NOMO-1 treated with dmso at 0.1 percent for 144 hours (cell line): ENCODE measurements around the gene RBM12.
A peak's percentile ranks its signal among the peaks of the same experiment; 100 is the strongest.
"Not testable (repeated sequence)": the region's sequence is repeated elsewhere in the genome, so short reads cannot be mapped to it uniquely, and the experiment has no call there.

Source experiments
- DNase-seq: peaks from one replicate; lab custom pipeline; 2025; ENCODE audit not compliant: unreplicated experiment; lab: John Stamatoyannopoulos, UW

RBM12 gene, protein sequence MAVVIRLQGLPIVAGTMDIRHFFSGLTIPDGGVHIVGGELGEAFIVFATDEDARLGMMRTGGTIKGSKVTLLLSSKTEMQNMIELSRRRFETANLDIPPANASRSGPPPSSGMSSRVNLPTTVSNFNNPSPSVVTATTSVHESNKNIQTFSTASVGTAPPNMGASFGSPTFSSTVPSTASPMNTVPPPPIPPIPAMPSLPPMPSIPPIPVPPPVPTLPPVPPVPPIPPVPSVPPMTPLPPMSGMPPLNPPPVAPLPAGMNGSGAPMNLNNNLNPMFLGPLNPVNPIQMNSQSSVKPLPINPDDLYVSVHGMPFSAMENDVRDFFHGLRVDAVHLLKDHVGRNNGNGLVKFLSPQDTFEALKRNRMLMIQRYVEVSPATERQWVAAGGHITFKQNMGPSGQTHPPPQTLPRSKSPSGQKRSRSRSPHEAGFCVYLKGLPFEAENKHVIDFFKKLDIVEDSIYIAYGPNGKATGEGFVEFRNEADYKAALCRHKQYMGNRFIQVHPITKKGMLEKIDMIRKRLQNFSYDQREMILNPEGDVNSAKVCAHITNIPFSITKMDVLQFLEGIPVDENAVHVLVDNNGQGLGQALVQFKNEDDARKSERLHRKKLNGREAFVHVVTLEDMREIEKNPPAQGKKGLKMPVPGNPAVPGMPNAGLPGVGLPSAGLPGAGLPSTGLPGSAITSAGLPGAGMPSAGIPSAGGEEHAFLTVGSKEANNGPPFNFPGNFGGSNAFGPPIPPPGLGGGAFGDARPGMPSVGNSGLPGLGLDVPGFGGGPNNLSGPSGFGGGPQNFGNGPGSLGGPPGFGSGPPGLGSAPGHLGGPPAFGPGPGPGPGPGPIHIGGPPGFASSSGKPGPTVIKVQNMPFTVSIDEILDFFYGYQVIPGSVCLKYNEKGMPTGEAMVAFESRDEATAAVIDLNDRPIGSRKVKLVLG

DNA sequence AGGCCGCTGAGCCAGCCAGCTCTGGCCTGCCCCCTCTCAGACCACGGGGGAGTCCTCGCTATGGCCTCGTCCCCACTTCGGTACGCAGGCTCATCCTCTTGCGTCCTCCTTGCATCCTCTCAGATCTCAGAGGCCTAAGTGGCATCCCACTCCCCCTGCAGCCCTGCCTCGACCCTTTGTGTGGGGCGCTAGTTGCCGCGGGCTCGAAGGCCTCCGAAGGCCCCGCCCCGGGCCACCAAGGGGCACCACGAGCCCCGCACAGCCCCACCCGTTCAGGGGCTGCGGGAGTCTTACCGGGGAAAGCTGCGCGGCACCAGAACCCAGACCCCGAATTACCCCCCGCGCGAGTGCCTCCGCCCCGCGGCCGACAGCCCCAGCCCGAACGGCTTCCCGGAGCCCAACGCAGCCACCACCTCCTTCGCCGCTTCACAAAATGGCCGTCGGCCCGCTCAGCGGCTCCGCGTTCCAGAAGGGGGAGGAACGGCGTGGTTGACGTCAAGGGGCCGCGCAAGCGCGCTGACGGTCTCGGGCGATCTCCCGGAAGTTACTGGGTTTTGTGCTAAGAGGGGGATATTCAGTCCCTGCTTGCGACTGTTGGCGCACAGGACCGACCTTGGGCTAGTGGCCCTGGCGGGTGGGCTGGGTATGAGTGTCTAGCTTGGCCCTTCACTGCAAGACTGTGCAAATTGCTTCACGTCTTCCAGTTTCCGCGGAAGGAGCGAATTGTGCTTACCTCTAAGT is at the start of gene RBM12, which contains the start of gene CPNE1:
RBM12 (minus strand) TSS at position 435 of the 741 bp plus-strand sequence. CDS start 9,578 bp downstream, outside the sequence.
CPNE1 (minus strand) TSS at position 435 of the 741 bp plus-strand sequence. CDS start 31,977 bp downstream, outside the sequence.
- peak; percentile 94 for DNase-seq

DNA sequence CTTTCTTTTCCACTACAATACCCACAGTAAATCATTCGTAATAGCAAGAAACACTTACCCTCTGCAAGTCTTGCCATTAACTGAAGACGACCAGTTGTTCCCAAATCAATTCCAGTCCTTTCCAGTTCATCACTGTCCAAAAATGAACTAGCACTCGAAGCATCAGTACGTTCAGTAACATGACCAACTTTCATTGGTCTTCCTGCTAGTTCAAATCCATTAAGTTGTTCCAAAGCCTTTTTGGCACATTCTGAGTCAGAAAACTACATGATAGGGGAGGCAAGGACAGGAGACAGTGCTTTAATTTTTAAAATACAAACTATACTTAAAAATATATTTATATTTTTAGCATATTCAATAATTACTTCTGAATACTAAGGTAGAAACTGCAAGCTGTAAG is 49.4 kb upstream of the RBM12 start:
- DNase-seq, result no peak

DNA sequence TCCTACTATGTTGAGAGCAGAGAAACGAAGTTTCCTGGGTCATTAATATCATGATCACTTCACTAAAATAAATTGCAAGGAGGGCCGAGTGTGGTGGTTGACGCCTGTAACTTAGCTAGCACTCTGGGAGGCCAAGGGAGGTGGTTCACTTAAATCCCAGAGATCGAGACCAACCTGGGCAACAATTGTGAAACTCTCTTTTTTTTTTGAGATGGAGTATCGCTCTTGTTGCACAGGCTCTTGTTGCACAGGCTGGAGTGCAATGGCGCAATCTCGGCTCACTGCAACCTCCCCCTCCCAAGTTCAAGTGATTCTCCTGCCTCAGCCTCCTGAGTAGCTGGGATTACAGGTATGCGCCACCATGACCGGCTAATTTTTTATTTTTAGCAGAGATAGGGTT is 48.4 kb upstream of the RBM12 start:
- DNase-seq, result not testable (repeated sequence)

DNA sequence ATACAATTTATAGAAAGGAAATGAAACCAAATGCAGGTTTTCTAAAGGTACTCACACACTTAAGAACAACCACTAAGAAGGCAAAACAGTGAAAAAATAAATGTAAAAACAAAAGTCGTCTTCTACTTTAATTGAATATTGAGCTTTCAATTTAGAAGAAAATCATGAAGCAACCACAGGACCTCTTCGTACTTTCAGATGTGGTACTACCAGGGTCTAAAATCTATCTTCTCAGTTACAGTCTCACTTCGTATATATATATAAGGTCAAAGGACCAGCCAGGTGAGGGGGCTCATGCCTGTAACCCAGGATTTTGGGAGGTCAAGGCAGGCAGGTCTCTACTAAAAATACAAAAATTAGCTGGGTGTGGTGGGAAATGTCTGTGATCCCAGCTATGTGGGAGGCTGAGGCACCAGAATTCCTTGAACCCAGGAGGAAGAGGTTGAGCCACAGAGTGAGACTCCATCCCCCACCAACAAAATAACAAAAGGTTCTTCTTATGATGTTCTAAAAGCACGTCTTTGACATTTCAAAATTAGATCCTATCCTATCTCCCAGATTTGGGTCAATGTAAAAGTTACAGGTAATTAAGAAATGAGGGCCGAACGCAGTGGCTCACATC is 47.0 kb upstream of the RBM12 start:
- DNase-seq, result no peak

DNA sequence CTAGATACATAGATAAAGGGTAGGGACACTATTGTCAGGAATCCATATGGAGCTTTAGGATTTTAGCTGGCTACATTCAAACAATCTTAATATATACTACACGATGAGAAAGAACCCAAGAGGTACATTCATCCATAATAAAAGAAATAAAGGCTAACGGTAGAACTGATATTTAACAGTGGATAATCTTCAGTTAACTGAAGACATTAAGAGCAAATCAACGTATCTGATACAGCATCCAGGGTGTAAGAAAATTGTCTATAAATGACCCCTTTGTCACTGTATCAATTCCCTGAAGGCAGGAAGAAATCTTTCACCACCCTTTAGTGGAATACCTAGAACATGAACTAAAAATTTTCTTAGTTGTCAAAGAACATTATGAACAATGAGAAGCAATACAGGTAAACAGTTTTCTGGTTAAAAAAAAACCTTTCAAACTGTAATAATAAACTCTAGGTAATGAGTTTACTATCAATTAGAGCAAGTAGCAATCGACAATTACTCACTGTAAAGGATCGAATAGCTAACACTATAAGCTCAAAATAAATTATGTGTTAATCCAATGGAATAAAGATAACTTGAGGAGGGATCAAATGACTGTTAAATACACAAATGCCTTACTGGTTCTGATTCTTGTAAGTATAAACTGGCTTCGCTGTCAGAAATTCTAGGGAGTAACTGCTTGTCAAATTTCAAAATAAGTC is 46.3 kb upstream of the RBM12 start:
- DNase-seq, result no peak

DNA sequence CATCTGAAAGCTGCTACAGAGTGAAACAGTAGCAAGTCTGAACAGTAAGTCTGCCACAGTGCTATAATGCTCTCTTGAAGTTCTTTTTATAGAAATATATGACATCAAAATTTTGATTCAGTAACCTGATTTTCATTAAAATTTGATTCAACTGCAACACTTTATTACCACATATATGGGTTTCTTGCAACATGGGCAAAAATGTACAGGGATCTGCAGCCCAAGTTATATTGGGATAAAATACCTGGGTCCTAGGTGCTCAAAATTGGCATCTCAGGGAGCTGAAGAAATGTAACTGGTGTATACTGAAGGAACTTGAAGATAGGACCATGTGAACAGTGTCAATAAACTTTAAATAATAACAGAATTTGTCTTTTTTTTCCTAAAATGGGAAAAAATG is 45.3 kb upstream of the RBM12 start:
- no peak for DNase-seq

DNA sequence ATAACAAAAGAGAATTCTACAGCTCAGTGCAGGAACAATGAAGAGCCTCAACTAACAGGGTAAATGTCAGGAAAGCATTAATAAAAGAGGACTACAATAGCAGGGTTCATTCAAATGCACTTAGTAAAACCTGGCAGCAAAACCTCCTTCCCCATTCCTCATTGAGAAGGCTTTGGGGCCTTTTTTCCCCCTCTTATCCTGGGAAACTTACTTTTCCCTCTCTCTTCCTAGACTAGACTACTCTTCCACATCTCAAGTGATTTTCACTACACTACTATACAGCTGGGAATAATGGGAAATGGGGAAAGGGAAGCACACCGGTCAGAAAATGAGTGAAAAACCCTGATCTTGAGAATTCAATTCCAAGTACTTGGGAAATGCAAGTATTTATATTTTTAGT is 44.6 kb upstream of the RBM12 start:
- DNase-seq, result no peak

DNA sequence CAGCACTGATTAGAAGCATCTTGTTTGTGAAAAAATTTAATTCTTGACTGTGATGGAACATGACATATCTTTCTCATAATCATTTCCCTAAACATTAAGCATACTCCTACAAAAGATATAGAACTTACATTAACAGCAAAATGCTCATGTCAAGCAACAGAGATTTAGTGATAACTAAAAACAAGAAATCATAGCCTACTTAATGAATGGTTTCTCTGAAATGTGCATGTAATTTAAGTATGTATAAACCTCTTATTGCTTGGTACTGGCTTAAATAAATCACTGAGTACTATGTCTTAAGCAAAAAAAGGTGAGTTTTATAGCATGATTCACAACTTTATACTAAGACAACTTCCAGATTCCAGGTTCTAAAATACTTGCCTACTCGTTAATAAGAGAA is 43.8 kb upstream of the RBM12 start:
- no peak for DNase-seq

DNA sequence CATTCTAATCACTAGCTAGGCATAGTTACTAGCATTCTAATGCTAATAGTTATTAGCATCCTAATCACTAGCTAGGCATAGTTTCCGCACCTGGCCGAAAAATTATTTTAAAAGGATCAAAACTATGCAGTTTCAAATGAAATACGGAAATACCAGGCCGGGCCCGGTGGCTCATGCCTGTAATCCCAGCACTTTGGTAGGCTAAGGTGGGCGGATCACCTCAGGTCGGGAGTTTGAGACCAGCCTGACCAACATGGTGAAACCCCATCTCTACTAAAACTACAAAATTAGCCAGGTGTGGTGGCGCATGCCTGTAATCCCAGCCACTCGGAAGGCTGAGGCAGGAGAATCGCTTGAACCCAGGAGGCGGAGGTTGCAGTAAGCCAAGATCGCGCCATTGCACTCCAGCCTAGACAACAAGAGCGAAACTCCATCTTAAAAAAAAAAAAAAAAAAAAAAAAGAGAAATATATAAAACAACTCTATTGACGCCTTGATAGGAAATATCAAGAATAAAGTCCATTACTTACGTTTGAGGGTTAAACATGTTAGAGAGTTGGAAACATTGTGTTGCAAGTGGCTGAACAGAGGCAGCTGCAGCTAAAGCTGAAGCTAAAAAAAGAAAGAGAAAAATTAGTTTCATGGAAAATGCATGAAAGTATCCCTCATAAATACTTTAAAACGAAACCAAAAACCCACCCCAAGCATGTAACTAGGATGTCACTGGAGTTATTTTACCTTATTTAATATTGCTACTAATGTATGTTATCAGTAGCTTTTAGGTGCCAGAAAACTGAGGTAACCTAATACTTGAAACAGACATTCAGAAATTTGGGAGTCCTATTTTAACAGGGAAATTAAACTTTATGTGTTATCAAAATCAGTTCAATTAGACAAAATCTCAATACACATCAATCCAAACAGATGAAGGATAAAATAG is 42.2 kb upstream of the RBM12 start:
- DNase-seq, result not testable (repeated sequence)

DNA sequence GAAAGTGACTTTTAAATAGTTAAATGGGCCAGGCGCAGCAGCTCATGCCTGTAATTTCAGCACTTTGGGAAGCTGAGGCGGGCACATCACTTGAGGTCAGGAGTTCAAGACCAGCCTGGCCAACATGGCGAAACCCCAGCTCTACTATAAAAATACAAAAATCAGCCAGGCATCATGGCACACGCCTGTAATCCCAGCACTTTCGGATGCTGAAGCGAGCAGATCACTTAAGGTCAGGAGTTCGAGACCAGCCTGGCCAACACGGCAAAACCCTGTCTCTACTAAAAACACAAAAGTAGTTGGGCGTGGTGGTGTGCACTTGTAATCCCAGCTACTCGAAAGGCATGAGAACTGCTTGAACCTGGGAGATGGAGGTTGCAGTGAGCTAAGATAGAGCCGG is 41.2 kb upstream of the RBM12 start:
- not testable (repeated sequence) for DNase-seq

DNA sequence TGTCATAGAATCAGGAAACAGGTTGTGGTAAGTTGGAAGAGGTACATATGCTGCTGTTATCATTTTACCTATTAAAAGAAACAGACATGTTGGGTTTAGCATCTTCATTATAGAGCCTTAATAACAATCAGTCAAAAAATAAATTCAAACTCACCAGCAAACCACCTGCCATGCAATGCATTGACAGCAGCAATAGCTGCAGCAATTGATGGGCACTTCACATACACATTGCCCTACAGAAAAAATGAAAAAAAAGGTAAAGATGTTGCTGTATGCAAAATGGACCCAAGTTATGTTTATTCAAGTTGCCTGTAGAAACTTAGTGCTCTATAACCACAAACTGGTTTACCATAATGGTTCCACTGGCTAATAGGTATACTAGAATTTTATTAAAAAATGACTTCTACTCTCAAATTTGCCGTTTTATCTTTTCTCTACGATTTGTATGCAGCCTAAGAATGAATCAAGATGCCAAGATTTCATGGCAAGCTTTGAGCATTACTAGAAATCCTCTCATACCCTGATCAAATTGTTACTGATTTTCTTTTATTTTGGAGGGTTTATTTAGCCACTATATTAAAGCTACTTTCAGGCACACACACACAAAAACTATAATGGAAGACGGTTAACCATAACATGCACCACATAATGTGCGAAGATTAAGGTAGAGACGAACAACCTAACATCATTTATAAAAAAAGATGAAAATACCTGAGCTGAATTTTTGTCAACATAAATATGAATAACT is 40.0 kb upstream of the RBM12 start:
- no peak for DNase-seq

DNA sequence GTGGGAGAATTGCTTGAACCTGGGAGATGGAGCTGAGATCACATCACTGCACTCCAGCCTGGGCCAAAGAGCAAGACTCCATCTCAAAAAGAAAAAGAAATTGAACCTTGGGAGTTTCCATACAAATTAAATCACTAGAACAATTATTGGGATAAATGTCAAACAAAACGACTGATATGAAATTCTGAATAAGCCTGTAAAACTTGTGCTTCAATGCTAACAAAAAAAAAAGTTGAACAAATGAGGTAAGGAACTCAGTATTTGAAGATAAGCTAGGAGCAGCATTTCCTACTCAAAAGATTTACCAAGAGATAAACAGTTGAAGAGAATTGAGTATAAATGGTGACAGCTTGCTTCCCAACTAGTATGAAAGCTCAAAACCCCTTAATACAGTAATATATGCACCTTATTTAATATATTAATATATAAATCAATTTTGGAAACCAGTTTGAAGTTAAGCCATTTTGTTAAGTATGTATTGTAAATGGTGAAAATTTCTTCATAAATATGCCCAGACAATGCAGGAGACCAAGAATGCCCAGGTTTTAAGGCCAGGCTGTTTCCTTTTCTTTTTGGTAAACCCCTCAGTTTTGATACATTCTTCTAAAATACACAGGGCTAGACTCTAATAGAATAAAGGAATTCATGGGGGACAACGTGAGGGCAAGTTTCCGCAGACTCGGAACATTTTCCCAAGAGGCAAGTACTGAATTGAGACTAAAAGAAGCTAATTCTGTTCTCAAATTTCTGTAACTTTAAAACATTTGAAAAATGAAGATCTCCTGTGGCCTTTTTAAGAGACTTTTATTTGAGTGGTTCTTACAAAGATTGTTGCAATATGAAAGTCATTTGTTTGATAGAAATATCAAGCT is 38.4 kb upstream of the RBM12 start:
- no peak for DNase-seq

DNA sequence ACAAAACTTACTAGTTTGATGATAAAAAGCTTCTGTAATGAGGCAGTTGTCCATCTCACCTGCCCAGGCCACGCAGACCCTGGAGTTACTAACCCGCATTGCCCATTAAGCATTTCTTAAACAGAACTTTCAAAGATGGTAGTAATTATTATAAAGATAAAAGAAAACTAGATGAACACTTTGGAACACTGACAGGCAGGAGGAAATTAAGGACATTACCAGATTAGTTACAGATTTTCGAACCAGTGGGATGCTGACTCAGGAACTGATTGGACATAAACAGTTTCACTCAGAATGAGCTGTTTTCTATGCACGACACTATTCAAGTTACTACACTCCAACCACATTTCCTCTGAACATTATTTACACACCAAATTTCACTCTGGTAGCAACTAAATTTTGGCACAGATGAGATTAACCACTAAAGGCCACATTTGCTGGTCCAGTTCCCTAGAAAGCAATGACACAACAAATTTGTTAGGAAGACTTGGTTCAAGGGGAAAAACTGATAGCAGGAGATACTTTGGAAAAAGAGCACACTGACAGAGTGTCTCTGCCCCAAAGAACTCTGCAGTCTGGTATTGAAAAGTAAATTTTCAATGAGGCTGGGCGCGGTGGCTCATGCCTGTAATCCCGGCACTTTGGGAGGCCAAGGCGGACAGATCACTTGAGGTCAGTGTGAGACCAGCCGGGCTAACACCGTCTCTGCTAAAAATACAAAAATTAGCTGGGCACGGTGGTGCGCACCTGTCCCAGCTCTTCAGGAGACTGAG is 37.5 kb upstream of the RBM12 start:
- no peak for DNase-seq

DNA sequence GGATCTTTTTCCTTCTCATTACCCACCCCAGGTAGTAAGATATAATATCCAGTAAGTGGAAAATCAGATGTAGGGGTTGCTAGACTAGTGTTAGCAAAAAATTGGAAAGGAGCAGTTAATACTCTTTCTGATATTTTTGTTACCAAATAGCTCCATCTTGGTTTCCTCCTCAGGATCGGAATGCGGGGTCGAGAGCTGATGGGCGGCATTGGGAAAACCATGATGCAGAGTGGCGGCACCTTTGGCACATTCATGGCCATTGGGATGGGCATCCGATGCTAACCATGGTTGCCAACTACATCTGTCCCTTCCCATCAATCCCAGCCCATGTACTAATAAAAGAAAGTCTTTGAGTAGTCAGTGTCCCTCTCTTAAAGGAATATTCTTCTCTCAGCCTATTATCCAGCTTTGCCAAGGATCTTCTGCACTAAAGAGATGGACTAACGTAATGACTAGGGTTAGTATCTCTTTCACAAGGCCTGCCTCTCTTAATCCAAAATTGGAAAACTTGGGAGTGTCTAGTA is 36.0 kb upstream of the RBM12 start:
- DNase-seq, result no peak

DNA sequence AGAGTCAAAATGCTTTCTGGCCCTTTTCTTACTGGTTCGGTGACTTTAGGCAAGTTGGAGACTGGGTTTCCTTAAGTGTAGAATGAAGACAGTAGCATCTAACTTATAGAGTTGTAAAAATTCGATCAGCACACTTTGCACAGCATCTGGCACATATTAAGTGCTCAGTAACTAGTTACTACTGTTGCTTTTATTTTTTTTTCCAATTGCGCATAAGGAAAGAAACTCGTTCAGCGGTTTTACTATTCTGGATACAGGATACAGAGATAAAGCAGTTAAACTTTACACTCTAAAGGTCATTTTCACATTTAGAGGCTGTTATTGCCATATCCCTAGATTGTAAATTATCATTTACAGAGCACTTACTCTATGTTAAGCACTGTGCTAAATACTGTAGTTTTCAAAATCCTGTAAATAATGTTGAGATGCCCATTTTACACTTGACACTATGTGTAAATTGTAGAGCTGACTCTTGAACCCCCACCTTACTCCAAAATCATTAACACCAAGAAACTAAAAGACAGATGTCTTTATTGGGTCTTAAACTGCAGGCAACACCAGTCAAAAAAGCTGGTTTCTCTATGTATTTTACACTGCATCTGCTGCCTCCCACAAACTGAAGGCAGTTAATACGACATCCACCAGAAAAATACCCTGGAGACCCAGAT is 35.4 kb upstream of the RBM12 start:
- DNase-seq, result no peak
